ENCODE results near the gene CREB3L1. TPM values are rescaled to one million over a fixed set of nuclear protein-coding genes. Genes with fewer than 3 reads are reported as not detected.

The CREB3L1 gene
- total and polyA plus RNA-seq, 2 donors (not counting 3 experiments of a cell fraction or from before 2014, with no cell fraction given) = 0.23 to 0.84 TPM

- Histone ChIP-seq H4K20me1 (replicated peaks; ENCODE audit: control insufficient read depth, extremely low read depth, insufficient read depth, low read length) (no peaks in the 10 kb centered on the region), H3K9me3 (replicated peaks; ENCODE audit: control insufficient read depth, insufficient read depth, low read length) (no peaks in the 10 kb centered on the region), H2AFZ (ENCODE audit: low read depth, low read length) (no peak overlapping the region), H3K9me1 (replicated peaks; ENCODE audit: control insufficient read depth, extremely low read depth, insufficient read depth, low read length) (no peaks in the 10 kb centered on the region), H3K4me3 (replicated peaks in 1 of 3; ENCODE audit: insufficient read depth in 1 of 3, low read depth in 1 of 3, low read length in 3 of 3) (no peak overlapping the region), H3K4me2 (ENCODE audit: insufficient read depth, low read length) (no peak overlapping the region), H3K27me3 (ENCODE audit: control insufficient read depth in 2 of 2, insufficient read depth in 2 of 2, low read length in 2 of 2) (peaks cover 0 to 7% of the 10 kb centered on the region in 2 experiments), H3K4me1 (ENCODE audit: control insufficient read depth, extremely low read depth, insufficient read depth, low read length) (peaks cover 4% of the 10 kb centered on the region), H3K79me2 (ENCODE audit: control insufficient read depth, insufficient read depth, low read length) (no peaks in the 10 kb centered on the region), H3K36me3 (ENCODE audit: control insufficient read depth in 2 of 2, extremely low read depth in 1 of 2, insufficient read depth in 2 of 2, low read length in 2 of 2) (no peaks in the 10 kb centered on the region), H3K9ac (replicated peaks; ENCODE audit: extremely low read depth, insufficient read depth, low read length) (no peak overlapping the region), H3K27ac (ENCODE audit: insufficient read depth, low read depth, low read length) (no peak overlapping the region)
- POLR2A ChIA-PET = no interaction called here
- TF ChIP-seq POLR2AphosphoS5 (IDR thresholded peaks at IDR 0.05; ENCODE audit: insufficient read depth, low read depth, low read length) (no peak), GATA2 (IDR thresholded peaks at IDR 0.05; ENCODE audit: insufficient read depth, insufficient read length, low read depth, low read length) (no peak), CTCF (IDR thresholded peaks at IDR 0.05; ENCODE audit: extremely low read depth in 1 of 2, insufficient read depth in 1 of 2, low read depth in 1 of 2, low read length in 2 of 2) (no peak), MYC (IDR thresholded peaks at IDR 0.05; ENCODE audit: low read depth, low read length) (no peak), EZH2 (IDR thresholded peaks at IDR 0.05; ENCODE audit: borderline replicate concordance, low read depth, low read length, severe bottlenecking) (no peak)
- no peak for DNase-seq (ENCODE audit: low read depth, low spot score)
- CTCF ChIA-PET = interaction anchor here (0.6 to 1.4 kb wide), 3 partner anchors 11 to 307 kb away, joined by 4 read pairs; no protein-coding TSS in a partner anchor
- no peak for FAIRE-seq
- dilution Hi-C loops (cut with MboI; ENCODE audit: extremely low pct_ligation_motif_present, low sequenced_read_pairs) = no loop called here
- BruUV-seq (replicated peaks) = no TSS peak
- intact Hi-C loops (cut with micrococcal nuclease) = no loop called here
Measured at GRCh38 chr11:46290598-46291309, 13.3 kb downstream of the CREB3L1 start.

All from endothelial cell of umbilical vein (primary cell).